DND-41 (cell line): ENCODE measurements around the gene ADCY9.

ENCODE experiments used
- CTCF ChIP-seq: IDR thresholded peaks from 2 replicates; pipeline ENCODE4 v1.5.1; 2012; ENCODE audit warnings: borderline replicate concordance, low read length, moderate library complexity, mild to moderate bottlenecking; ENCODE audit not compliant: poor library complexity, severe bottlenecking; ENCODE audit errors: extremely low read depth
- EZH2 ChIP-seq: IDR thresholded peaks from 3 replicates; pipeline ENCODE4 v1.6.1; 2012; ENCODE audit warnings: borderline replicate concordance, low read depth, mild to moderate bottlenecking, moderate library complexity, low read length, inconsistent platforms; ENCODE audit not compliant: severe bottlenecking

DNA sequence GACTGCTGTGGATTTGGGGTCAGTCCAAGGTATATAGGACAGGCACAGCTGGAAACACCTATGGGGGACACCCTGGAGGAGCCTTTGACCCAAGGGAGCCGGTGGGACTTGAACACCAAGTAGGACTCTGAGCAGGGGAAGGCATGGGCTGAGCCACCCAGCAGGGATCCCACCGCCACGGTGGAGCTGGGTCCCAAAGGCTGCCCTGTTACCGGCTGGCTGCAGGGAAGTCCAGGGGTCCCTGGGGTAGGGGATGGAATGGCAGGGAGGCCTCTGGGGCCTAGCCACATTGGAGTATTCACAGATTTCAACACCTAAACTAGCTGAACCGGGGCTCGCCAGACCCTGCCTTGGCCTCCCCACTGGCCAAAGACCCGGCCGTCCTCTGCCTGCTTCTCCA, 196.0 kb downstream of the ADCY9 start:
- TF ChIP-seq CTCF (no peak), EZH2 (no peak)
